NCI-H146 treated with DMSO at 0.1 percent for 48 hours (cell line): ENCODE results near the gene PKNOX2.

Experiments
- DNase-seq: peaks from one replicate; lab custom pipeline; 2025; ENCODE audit not compliant: unreplicated experiment; lab: John Stamatoyannopoulos, UW

The PKNOX2 gene

DNA sequence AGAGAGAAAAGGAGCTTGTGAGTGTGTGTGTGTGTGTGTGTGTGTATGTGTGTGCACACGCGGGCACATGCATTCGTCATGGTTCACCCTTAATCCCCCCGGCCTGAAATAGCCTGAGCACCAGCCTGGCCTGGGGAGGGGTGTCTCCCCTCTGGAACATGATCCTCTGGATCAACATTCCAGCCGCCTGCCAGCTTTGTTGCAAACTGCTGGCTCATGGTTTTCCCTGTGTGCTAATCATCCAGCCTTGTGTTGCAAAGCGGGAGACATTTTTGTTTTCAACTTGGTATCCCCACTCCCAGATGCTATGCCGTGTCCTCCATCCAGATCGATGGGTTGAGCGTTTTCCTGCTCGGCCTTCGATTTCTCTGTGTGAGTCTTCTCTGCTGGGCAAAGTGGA is 237.2 kb downstream of the PKNOX2 start:
- no peak for DNase-seq

DNA sequence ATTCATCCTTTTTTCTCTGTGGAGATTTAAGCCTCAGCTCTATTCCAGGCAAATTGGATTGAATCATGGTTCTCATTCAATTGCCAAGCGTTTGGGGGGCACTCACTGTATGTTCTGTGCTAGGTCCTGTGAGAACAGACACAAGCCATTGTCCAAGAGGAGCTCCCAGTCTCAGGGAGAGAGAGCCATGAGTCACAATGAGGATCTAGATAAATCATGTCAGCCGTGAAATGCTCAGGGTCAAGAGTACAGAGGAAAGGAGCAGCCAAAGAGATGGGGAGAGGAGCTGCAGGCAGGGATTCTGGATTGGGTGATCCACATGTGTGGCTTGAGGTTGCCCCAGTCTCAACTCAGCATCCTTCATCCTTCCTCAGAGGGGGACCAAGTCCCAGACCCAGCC is 237.9 kb downstream of the PKNOX2 start:
- DNase-seq, result no peak

DNA sequence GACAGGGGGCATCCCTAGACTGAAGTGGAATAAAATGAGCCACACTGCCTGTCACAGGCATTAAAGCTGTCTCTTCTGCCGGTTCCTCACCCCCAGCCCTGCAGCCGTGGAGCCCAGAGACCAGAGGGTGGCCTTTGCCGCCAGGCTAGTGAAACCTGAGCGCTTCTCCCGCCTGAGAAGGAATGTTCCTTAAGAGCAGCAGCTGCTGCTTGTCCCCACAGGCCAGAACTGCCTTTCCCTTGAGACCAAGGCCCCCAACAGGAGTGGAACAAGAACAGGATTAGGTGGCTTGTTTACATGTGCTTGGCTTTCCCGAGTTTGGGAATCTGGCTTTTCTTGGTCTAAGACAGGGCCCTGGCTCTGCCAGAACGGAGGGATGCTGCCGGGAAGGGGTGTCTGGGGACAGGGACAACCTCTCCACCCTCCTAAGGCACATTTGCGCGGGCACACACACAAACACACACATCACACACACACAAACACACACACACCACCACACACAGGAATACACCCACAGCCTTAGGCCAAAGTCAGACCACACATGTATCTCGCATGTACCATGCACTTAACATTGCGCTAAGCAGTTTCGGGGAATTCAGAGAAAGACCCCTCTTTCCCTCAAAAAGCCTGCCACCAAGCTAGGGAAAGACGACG is 239.7 kb downstream of the PKNOX2 start:
- no peak for DNase-seq

DNA sequence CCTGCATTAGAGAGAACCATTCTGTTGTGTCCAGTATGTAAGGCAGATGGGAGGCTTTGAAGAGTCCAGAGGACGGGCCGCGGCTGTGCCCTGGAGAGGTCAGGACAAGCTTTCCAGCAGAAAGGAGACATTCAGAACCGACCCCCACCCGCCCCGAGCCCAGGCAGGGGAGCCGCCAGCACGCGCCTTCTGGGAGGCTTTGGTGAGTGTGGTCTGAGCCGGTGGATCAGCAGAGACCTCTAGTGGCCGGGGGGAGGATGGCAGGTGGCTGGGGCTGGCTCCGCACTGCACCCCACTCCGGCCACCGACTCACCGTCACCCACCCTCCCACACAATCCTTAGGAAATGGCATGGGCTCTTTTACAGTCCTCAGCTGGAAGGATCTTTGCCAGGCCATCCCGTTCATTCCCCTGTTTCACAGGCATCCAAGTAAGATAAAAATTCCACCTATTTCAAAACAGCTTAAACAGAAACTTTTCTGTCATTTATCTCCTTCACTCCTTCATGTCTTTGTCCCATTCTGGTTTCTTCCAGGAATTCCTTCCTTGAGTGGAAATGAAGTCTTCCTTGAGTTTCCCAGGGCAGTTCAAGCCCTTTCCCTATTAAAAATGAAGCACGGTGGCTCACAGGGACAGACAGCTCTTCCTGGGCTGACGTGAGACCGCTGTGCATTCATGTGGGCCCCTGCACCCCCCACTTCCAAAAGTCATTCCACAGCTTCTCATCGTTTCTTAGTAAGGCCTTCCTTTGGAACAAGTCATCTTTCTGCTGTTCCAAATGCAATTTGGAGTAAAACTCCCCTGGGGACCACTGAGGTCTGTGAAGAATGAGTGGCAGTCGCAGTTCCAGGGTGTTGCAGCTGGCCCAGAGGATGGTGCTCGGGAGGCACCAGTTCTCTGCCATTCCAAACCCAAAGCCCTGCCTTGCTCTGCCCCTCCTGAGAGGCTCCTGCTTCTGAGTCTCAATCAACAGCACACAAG is 240.6 kb downstream of the PKNOX2 start:
- DNase-seq, result no peak

DNA sequence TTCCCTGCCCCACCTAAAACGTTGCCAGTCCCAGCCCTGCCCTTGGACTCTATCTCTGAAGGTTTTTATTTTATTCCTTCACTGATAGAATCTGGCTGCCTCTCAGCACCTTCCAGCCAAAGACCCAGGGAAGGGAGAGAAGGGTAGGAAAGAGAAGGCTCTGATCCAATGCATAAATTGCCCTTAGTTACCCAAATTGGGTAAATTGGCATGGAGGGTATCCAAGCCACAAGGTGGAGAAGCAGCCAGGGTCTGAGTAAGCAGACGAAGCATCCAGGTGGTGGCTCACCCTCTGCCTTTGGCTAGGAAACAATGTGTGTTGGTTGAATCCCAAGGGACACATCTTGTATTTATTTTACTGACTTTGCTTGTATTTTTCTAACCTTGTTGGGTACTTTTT is 242.5 kb downstream of the PKNOX2 start:
- no peak for DNase-seq

DNA sequence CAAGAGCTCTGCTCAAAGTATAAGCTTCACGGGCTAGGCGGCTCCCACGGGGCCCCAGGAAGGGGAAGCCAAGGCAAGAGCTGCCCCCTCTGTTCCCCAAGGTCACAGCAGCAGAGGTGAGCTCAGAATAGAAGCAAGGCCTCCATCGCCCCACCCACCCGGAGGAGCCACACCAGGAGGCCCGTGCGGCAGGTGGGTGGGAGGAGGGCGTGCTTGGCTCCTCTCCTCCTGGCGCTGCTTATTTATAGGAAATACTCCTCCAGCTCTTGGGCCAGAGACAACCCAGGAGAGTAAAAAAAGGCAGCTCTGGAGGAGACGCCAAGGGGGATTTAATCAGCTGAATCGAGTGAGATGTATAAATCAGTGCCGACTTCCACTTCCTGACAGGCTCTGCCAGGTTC is 243.8 kb downstream of the PKNOX2 start:
- no peak for DNase-seq

DNA sequence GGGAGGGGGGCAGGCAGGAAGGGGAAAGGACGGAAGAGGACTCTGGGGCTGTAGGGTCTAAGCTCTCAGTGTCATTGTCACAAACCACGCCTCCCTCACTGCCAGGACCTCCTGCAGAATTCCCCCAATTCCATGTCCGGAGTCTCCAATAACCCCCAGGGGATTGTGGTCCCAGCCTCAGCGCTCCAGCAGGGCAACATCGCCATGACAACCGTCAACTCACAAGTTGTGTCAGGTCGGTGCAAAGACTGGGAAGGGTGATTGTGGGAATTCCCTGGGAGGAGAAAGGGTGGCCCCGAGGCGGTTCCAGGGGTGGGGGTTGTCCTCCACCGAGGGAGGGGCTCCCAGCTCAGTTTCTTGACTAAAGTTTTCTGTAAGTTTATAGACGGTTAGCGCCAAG is 245.5 kb downstream of the PKNOX2 start:
- DNase-seq, result no peak

DNA sequence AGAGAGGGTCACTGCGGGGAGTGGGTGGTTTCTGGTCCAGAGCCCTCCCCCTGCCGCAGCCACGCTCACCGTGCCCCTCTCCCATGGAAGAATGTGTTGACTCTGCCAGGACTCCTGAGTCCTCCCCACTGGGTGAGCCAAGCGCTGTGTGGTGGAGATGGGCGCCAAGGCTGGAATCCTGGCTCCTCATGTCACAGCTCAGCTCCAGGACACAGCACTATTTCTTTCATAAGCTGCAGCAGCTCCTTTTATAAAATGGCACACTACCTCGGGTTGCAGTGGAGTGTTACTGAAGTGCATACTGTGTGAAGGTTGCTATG is 247.6 kb downstream of the PKNOX2 start:
- no peak for DNase-seq

DNA sequence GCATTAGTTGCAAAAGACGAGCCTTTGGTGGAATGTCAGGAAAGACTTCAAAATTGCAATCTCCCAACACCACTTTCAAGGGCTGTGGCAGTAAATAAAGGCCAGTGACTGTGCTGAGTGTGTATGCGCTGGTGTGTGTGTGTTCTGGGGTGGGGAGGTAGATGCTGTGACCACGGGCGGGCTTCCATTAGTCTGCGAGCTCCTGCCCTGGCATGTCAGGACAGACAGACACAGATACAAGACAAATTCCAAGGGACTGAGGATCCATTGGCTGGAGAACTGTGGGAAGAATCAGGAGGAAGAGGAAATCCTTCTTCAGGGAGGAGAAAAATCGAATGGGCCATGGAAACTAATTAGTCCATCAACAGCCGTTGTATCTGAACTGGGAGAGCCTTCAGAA is 248.0 kb downstream of the PKNOX2 start:
- DNase-seq, result no peak

DNA sequence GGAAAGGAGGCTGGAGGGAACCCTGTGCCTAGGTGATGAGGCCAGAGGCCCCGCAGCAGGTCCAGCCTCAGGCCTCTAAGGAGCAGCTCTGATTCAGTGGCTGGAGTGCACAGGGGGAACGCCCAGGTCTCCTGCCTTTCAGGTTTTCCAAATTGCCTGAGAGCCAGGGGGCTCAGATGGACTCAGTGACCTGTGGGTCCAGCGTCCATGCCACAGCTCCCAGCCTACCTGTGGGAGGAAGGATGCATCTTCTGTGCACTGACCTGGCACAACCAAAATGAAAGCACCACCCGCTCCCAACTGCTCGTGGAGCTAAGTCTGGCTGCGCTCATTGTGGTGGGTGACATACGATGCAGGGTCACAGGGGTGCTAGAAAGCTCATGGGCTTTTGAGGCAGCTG is 248.7 kb downstream of the PKNOX2 start:
- DNase-seq, result no peak

DNA sequence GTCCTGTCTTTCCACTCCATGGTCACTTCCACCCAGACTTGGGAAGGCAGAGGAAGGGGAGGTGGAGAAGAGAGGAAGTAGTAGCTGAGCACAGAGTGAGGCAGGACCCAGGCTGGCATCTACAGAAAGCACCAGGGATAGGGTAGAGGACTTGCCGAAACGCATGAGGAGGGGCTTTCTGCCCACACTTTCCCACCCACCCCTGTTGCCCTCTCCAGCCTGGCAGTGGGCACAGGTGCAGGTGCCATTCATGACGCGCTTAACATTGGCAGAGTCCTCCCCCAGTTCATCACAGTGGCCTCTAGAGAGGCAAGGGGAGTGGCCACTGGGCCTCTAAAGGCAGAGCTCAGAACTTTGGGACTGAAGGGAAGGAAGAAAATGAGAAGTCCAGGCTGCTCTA is 249.6 kb downstream of the PKNOX2 start:
- no peak for DNase-seq

DNA sequence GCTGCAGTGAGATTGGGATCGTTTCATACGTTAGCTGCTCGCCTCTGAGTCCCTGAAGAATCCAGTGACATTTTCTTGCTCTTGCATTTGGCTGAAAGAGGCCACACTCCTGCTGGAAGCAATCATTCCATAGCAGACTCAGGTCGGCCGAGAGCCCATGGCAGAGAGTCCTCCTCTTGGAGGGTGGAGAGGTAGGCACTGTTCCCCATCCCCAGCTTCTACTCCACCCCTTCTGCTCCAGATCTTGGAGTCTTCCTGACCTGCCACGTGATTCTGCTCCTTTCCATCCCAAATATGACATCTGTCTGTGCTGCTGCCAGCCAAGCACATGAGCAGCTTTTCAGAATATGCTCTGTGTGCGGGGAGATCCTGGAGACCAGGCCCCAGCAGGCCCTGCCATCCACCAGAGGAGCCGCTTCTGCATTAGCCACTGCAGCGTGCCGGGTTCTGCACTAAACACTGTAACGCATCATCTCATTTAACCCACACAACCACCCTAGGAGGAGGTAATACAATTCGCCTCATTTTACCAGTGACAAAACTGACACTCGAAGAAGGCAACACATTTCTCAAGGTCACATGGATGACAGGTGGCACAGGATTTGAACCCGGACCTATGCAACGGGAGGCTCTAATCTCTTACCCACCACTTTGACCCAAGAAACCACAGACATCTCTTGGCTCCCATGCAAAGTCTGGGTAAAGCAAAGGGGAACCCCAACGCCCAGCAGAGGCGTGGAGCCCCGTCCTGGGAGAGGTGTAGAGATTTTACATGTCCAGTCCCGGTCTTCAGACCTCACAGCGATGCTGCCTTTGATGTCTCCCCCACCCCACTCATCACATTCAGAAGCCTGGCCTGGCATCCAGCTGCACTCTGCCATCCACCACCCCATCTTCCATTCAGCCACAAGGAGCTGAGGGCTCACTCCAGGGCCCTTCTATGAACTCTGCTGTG is 252.7 kb downstream of the PKNOX2 start:
- DNase-seq, result no peak

DNA sequence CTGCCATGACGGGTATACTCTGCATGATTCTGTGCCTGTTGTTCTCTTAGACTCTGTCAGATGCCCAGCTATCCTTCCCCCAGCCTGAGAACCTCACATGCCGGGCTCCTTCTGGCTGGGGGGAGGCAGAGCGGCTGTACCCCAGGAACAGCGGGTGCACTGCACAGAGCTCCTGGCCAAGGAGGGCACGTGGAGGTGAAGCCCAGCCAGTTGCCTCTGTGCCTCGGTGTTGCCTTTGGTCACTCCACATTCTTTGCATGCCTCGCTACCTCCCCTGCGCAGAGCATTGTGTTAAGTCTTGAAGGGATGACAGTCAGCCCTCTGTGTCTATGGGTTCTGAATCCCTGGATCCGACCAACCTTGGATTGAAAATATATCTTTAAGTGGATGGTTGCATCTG is 253.8 kb downstream of the PKNOX2 start:
- no peak for DNase-seq

DNA sequence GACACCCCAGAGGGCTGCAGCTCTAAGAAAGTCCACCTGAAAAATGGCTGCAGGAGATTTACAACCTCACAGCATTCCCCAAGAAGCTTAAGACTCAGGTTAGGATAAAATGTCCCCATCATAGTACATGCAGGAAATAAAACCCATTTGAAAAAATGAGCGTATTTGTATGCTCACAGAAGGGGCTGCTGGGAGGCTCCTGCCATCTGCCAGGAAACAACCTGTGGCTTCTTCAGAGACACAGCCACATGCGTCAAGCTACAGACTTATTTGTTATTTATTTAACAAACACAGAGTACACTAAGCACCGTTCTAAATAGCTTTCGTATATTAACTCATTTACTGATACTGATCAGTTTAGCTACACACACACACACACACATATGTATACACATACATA is 258.1 kb downstream of the PKNOX2 start:
- no peak for DNase-seq

DNA sequence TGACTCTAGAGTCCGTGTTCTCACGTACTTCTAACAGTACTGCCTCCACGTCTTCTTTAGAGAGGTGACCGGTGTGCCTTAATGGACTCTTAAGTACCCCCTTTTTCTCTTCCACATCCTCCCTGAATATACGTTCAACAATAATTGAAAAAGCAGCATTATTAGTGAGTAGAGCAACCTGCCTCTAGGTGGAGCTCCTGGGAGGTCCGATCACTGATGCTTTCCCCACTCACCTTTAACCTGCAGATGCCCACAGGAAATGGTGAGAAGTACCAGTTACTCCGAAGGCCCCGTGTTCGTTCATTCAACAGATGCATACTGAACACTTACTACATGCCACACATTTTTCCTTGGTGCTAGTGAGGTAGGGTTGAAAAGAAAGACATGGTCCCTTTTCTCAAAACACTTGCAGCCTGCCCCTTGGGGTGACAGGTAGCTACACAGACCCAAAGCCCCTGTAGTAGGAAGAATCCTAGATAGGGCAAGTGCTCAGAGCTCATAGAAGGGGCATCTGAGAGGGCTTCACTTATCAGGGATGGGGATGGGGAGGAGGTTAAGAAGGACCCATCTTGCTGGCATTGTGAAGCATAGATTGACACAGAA is 258.8 kb downstream of the PKNOX2 start:
- DNase-seq, result no peak

DNA sequence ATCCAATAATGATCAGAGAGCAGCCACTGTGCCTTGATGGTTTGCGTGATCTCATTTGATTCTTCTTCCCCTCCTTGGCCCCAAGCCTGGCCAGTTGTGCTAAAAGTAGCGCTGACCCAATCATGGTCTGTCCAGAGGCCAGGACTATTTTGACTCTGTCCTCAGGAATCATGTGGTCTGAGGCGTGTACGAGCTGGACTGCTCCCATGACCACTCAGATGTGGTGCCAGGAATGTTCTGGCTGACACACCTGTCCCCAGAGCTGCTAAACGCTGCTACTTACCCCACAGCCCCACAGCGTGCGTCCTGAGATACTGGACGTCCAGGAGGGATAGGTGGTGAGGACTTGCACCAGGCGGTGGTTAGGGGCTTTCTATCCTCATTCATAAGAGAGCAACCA is 261.1 kb downstream of the PKNOX2 start:
- DNase-seq, result no peak

DNA sequence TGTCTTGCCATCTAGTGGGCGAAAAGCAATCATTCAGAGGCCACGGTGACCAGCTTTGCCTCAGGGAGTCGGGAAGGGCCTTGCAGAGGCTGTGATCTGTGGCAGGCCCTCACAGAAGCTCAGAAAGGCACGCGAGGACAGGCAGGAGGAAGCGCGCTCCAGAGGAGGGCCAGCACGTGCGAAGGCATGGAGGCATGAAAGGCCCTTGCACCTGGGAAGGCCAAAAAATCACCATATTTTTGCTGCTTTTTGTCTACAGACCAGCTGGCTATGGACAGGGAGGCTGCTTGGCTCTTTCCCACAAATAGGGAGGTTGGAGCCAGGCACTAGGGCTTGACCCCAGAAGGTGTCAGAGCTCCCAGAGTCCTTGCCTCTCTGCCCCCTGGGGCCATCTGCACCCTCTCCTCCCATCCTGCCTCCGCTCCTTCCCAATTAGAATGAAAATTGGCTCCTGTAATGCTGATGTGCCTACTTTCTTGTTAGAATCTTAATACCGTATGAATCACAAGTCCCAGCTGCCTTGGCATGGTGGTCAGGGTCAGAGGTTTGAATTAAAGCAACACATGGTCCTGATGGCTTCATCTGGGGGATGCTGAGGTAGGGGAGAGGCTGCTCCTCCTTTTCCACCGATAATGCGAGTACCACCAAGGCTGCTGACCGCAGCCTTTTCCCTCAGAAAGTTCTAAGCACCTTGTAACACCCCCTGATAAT is 262.4 kb downstream of the PKNOX2 start:
- no peak for DNase-seq

DNA sequence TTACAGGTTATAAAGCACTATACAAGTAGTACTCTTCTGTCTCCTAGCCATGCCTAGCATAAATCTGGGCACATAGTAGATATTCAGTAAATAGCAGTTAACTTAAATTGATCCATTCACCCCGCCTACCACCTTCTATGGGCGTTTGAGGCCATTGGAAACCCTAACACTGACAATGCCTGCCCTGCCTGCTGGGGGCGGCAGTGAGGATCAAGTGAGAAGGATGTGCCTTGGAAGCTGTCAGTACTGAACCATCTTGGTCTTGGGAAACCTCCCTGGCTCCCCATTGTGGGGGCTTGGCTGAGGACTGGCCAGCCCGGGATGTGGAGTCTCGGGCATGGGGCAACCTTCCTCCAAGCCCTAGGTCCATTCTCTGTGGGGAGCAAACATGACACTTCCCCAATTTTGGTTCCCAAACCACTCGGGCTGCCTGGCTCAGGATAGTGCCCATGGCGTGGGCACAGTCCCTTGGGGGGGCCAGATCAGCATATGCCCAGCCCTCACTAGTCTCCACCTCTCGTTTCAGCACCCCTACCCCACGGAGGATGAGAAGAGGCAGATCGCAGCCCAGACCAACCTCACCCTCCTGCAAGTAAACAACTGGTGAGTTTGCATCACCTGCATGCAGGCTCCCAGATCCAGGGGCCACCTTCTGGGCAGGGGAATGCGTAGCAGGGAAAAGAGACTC is 264.1 kb downstream of the PKNOX2 start:
- no peak for DNase-seq

DNA sequence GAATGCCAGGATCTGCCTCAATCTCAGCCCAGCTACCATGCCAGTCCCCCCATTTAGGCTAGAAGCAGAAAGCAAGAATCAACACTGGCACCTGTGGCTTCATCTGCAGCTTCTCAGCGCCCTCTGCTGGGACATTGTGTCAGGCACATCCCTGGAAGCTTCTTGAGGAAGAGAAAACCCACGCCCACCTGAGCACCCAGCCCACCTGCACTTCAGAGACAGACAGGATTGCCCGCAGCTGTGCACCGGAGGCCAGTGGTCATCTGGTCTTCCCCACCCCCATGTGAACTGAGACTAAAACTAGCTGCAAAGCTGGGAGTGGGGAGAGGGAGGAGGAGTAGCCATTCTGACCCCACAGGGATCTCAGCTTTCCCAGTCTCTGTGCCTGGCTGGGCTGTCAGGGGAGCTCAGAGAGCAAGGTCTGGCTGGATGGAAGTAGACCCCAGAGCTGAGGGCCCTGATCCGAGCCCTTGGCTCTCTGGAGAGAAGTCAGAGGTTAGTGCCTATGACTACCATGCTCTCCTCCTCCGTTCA is 264.7 kb downstream of the PKNOX2 start:
- DNase-seq, result no peak
